HG03342 (cell line): ENCODE results near the gene NECTIN1.

ENCODE experiments used
- ATAC-seq: cut with Tn5 transposase; IDR thresholded peaks from one replicate; pipeline ENCODE4 v1.9.1; 2021; ENCODE audit warnings: mild to moderate bottlenecking, moderate library complexity; ENCODE audit not compliant: unreplicated experiment

Gene NECTIN1

DNA sequence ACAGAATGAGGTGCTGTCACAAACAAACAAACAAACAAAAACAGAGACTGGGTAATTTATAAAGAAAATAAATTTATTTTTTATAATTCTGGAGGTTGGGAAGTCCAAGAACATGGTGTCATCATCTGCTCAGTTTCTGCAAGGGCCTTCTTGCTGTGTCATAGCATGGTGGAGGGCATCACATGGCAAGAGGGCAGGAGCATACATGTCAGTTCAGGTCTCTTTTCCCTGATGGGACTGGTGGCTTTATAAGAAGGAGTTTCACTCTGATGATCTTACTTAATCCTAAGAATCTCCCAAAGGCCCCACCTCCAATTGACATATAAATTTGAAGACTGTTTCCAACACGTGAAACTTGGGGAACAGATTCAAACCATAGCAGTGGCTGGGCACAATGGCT, 135.7 kb downstream of the NECTIN1 start:
- ATAC-seq: no peak

DNA sequence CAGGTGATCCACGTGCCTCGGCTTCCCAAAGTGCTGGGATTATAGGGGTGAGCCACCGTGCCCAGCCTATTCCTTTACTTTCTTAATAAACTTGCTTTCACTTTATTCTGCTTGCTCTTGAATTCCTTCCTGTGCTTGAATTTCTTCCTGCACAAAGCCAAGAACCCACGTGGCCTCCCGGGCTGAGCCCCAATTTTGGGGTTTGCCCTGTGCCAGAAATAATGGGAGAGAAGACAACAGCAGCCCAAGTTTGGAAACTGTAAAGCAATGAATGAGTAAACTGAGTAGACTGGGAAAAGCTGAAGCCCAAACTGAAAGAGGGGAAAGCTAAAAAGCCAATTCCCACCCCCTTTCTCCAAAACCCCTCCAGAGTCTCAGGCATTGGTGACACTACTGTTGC, 136.4 kb downstream of the NECTIN1 start:
- no peak for ATAC-seq

DNA sequence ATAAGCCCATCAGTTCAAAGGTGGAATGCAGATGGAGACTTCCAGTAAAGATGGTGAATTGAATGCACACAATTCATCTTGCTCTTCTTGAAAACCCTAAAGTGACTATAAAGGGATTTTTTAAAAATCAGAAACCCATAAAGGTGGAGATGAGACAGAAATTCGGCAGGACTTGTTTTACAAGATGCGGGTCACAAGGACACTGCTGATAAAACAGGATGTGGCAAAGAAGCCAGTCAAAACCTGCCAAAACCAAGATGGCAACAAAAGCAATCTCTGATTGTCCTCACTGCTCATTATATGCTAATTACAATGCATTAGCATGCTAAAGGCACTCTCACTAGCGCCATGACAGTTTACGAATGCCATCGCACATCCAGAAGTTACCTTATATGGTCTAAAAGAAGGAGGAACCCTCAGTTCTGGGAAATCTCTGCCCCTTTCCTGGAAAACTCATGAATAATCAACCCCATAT, 137.1 kb downstream of the NECTIN1 start:
- ATAC-seq: no peak

DNA sequence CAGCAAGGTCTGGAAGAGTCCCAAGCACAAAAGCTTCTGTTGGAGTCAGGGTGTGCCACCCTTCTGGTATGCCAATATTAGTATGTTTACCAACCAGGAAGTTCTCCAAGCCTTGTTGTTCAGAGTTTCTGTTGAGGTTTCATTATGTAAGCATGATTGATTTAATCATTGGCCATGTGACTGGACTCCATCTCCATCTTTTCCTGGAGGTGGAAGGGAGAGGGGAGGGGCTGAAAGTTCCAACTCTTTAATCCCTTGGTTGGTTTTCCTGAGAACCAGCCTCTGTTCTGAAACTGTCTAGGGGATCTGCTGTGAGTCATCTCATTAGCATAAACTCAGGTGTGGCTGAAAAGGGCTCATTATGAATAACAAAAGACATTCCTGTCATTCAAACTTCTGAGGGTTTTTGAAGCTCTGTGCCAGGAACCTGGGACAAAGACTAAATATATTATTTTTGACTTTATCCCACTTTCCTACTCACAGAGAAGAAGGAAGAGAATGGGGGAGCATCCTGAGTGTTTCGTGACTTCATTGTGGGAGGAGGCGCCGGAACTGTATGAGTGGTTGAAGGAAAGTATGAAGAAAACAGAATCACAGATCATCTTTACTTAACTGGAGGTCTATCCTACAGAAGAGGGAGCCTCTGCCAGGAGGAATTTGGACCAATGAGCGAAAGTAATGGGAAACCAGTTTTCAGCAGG, 138.2 kb downstream of the NECTIN1 start:
- ATAC-seq: no peak

DNA sequence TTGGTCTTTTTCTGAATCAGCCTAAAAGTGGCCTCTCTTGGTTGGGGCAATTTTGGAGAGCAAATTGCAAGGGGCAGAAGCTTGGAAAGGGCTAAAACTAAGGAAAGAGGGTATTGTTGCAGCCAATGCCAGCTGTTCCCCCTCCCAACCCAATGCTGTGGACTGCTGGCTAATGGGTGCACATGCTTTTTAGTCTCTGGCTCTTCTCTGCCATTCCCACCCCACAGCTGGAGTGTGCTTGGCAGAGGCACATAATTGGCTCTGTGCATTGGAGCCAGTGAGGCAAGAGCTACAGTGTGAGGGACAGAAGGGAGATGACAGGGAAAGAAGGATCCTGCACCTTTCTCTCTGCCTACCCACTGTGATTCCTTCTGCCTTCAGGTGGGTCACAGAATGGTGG, 140.0 kb downstream of the NECTIN1 start:
- no peak for ATAC-seq
